Adipose tissue (tissue), 3 donors: ENCODE measurements around the gene SH2B3. TPM values are rescaled to one million over a fixed set of nuclear protein-coding genes. Genes with fewer than 3 reads are reported as not detected.

ENCODE experiments used
- H3K27ac ChIP-seq: one replicate; pipeline ENCODE4 v1.5.1; 2013; ENCODE audit warnings: low read depth, low read length
- WGBS, 3 donors: extraction: QIAGEN DNeasy Blood & Tissue Kit; methylation state at CpG; one replicate each; pipeline ENCODE4 v1.1.7; 2013; 5-methylcytosine and 5-hydroxymethylcytosine counted together
- polyA plus RNA-seq, 3 donors: library from polyadenylated mRNA; stranded (reverse); fragments of 200-250 nt; gene quantifications; one replicate each; pipeline ENCODE4 v1.2.3, GENCODE V29; 2013
- donor health status: healthy with polysubstance abuse.
- donor health status: Bipolar disorder and iron deficiency.
- donor health status: healthy.

SH2B3 gene
- polyA plus RNA-seq, 3 donors = 3.6 to 15.9 (median 14.7) TPM

DNA sequence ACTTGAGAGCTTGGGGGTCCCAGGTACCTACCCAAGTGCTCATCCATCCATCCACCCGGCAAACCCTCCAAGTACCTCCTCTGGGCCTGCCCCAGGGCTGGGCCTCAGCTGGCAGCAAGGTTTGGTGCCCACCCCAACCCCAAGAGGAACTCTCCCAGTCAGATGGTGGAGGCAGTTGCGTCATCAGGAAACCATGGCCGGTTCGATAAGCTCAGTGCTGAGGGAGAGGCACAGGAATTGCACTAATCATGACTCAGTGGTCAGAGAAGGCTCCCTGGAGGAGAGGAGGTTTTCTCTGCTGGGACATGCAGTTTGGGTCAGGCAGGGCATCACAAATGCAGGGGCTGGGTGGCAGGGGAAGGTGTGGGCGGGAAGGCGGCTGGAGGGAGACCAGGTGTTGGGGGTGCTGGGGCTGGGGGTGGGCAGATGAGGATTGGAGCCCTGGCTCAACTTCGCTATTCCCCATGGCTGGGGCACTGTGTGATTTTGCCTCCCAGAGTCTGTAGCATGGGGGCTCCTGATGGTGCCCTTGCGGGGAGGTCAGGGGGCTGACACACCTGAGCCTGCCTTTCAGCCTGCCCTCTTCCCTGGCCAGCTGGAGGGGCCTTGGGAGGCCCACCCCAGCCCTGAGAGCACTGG, 32.2 kb downstream of the SH2B3 start:
- 41 to 73% (median 46%) methylated on average over 8 of the region's 8 CpGs for WGBS, 3 donors
- no peak overlapping the region for H3K27ac ChIP-seq

DNA sequence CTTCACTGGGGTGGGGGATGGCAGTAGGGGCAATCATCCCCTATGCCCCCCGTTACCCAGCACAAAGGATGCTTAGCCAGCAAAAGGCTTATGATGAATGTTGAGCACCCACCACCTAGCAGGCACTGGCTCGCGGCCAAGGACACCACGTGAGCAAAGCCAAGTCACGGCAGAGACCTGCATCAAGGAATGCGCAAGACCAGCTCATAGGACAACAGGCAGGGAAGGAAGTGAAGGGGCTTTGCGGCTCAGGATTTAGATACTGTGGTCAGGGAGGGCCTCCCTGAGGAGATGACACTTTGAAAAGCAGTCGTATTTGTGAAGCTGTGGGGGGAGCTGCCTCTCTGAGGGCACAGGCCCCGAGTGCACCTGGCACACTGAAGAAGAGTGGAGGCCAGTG, 32.8 kb downstream of the SH2B3 start:
- H3K27ac ChIP-seq = no peak overlapping the region
- WGBS, 3 donors = 26 to 40% (median 27%) methylated on average over 9 of the region's 9 CpGs

DNA sequence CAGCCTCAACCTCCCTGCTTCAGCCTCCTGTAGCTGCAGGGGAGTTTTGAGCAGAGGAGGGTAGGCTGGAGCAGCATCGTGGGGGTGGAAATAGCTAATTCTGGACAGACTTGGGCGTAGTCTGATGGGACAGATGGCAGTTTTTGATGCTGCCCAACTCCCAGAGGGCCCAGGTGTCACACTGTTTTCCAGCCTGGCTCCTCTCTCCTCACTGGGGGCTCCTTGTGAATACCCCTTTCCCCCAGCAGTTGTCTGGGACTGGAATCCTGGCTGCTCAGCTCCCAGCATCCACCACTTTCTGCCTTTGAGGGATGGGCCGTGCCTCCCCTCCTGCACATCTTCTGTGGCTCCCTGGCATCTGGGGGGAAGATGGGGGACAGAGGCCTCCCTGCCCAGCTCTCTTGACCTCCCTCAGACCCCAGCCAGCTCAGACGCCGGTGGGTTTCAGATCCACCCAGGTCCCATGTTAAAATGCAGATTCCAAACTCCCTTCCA, 34.0 kb downstream of the SH2B3 start:
- 71 to 77% (median 72%) methylated on average over 5 of the region's 5 CpGs for WGBS, 3 donors
- no peak overlapping the region for H3K27ac ChIP-seq

DNA sequence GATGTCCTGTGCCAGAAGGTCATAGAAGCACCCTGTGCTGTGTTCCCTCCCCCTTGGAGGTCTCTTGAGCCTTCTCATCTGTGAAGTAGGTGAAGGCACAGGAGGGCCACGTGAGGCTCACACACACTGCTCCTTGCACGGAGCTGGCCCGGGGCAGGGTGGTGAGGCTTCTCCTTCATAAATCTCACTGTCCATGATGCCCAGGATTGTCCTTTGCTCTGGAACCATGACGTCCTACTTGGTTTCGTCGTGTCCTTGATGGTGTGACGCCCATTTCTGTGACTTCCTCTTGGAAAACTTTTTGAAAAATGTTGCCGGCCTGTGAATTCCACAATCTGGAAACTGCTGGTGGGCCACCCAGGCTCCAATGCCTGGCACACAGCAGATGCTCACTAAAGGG, 34.4 kb downstream of the SH2B3 start:
- no peak overlapping the region for H3K27ac ChIP-seq
- 66 to 78% (median 72%) methylated on average over 8 of the region's 8 CpGs for WGBS, 3 donors

DNA sequence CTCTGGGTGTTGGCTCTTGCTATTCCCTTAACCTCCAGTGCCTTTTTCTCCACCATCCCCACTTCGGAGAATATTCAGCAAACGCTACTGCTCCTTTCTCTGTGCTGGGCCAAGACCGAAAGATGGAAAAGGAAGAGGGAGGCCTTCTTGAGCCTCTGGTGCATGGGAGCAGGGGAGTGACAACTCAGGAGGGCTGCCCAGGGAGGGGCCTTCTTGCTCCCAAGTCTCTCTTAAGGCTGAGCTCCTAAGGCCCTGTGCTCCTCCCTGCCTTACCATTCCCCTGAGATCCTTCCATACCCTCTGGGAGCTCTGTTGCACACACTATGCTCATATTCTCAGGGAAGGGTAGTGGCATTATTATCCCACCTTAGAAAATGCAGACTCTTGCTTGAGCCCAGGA, 34.9 kb downstream of the SH2B3 start:
- WGBS, 3 donors = 69 to 81% (median 77%) methylated on average over 3 of the region's 3 CpGs
- no peak overlapping the region for H3K27ac ChIP-seq

DNA sequence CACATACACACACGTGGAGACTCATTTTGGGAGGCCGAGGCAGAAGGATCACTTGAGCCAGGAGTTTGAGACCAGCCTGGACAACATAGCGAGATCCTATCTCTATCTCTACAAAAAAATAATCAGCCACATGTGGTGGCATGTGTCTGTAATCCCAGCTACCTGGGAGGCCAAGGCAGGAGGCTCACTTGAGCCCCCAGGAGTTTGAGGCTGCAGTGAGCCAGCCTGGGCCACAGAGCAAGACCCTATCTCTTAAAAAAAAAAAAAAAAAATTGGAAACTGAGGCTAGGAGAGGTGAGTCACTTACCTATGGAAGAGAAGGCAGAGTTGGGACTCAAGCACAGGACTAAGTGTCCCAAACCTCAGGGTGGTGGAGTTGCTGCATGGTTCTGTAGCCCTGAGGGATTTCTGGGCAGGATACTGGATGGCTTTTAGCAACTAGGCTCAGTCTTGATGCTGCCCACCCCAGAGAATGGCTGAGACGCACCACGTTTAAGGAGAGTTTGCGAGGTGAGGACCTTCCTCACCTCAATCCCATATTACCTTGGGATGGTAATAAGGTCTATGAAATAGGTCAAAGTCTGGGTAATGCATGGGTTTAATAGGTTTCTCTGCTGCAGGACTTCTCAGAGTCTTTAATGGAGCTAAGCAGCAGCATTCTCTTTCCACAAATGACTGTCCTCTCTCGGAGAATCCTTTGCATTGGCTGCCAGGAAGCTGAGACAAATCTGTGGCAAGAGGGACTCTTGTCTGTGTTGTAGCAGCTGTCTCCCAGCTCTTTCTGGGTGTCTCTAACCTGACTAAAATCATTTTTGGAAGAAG, 35.6 kb downstream of the SH2B3 start:
- H3K27ac ChIP-seq = no peak overlapping the region
- WGBS, 3 donors = 85 to 89% (median 89%) methylated on average over 7 of the region's 7 CpGs

DNA sequence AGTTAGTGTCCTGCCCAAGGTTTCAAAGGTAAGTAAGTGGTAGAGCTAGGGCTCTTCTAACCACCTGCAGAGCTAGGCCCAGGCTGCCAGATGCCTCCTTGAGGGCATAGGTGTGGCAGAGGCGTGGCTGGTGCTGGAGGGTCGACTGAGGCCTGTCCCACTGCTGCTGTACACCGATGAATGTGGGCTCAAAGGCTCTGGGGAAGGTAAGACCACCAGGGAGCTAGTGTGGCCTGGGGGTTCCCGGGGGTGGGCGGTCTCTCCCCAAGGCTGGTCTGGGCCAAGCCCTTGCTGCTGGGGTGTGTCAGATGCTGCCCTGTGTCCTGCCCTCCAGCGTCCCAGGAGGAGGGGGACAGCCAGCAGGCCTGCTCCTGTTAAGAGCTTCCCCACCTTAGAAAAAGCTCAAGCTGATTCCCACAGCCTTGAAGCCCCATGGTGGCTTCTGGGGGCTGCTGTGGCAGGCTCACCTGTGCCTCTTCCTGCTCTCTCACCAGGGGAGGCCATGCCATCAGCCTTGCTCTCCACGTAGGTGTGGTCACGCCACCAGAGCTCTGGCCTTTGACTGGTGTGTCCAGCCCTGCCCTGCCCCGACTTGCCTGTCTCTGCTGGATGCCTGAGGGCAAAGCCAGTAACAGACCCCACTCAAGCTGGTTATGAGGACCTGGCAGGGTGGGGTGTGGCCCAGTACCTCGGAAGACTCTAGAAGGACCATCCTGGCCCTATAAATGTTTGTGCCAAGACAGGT, 36.8 kb downstream of the SH2B3 start:
- 82 to 86% (median 85%) methylated on average over 10 of the region's 10 CpGs for WGBS, 3 donors
- H3K27ac ChIP-seq = no peak overlapping the region

DNA sequence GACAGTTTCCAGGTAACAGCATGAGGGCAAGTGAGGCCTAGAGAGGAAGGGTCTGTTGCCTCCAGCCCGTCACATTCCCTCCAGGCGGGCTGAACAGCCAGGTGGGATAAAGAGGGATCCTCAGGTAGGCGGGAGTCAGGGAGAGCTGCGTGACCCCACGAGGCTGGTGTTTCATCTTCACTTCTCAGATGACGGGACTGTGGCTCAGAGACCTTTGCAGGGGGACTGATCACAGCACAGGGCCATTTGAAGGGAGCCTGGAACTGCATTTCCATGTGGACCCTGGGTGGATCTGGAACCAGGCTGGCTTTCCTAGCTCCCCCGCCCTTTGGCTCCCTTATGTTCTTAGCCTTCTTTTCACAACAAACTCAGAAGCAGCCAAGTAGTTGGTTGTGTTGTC, 37.4 kb downstream of the SH2B3 start:
- H3K27ac ChIP-seq = no peak overlapping the region
- 84 to 98% (median 90%) methylated on average over 7 of the region's 7 CpGs for WGBS, 3 donors

DNA sequence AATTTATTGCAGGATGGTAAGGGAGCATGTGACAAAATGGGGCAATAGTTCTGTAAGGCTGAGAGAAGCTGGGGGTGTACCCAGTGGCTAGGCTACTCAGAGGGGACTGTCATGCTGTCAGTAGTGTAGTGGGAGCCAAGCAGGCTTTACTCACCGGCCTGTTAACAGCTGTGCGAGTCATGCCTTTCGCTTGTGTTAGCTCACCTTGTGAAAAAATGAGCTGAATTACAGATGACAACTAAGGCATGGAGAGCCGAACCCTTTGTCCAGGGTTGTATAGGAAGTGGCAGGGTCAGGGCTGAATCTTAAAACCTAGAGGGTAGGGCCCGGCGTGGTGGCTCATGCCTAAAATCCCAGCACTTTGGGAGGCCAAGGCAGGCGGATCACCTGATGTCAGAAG, 37.9 kb downstream of the SH2B3 start:
- 54 to 83% (median 80%) methylated on average over 7 of the region's 7 CpGs for WGBS, 3 donors
- no peak overlapping the region for H3K27ac ChIP-seq

DNA sequence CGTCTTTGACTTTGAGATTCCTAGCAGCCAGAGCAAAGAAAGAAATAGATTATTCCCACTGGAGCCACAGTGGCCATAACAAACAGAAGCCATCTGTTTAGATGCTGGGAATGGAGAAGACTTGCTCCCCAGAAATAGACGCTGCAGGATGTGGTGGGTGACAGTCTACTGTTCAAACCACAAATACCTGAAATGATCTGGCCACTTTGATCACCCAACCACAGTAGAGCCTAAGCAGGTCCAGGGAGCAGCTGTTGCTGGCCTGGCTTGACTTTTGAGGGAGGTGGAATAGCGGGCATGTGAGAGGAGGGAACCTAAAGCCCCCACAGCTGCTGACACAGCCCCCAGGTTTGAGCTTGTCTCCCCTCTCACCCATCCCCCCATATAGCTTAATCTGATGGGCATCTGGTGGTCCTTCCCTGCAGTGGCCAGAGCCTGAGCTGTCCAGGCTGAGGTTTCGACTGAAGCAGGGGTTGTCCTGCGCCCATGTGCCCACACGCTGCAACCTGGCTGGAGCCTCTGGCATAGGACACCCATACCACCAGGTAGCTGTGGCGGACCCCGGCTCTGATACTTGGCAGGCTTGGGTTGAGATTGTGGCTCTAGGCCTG, 38.7 kb downstream of the SH2B3 start:
- WGBS, 3 donors = 72 to 88% (median 75%) methylated on average over 8 of the region's 8 CpGs
- H3K27ac ChIP-seq = no peak overlapping the region

DNA sequence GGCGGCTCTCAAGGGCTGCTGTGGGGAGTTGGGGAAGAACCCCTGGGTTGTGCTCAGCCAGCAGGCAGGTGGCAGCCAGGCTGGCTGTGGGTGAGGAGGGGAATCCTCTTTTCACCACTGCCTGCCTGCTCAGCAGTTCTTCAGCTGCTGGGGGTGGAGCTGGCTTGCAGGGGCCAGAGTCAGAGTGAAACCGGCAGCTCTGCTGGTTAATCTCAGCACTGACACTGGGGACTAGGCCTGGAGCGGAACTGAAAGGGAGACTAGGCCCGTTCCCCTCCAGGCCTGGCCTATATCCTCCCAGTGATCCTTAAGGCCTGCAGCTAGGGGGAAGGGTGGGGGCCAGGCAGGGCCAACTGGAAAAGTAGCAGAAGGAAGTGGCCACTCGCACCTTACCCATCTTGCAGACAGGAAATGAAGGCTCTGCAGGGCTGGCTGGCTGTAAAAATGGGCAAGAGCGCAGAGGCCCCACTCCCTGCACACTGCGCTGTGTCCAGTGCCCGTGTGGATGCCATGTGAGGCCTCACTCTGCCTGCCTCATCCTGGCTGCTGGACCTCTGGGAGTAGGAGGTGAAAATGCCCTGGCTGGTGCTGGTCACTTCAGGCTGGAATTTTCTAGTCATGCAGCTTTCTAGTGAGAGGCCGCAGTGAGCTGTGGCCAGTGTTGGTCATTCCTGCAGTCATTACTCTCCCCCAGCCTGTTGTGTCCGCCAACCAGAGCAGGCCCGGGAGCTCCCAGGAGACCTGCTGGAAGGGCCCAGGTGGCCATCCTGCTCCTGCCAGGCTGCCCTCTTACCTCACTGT, 39.4 kb downstream of the SH2B3 start:
- H3K27ac ChIP-seq = no peak overlapping the region
- WGBS, 3 donors = 31 to 56% (median 38%) methylated on average over 11 of the region's 11 CpGs

DNA sequence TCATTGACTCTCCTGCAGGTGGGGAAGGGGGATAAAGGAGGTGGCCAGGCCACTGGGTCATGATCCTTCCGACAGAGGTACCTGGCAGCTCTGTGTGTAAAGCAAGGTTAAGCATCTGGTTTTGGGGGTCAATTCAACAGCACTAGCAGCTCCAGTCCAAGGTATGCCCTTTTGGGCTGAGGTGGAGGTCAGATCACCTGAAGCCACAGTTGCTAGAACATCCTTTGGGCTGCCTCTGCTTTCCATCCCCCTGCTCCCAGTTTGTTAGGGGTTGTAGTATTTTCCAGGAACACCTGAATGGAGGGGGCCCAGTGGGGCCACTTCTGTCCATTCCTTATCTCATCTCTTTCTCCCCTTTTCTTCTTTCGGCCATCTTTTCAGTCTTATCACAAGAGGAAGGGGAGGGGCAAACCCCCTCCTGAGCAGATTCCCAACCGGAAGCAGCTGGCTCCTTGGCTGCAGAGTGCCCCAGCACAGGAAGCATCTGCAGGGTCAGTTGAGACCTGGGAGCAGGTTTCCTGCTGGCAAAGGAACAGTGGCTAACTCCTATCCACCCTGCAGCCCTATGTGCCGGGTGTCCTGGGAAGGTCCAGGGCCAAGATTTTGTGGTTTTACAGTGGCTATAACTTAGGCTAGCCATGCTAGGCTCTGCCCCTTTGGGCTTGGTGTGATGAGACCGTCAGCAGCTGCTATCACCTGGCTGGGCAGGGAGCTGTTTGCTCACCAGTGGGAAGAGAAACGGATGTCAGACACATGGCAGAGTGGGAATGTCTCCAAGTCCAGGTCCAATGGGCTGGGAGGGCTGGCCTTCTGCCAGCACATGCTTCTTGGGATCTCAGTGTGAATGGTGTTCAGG, 40.2 kb downstream of the SH2B3 start:
- WGBS, 3 donors = 25 to 35% (median 26%) methylated on average over 6 of the region's 6 CpGs

DNA sequence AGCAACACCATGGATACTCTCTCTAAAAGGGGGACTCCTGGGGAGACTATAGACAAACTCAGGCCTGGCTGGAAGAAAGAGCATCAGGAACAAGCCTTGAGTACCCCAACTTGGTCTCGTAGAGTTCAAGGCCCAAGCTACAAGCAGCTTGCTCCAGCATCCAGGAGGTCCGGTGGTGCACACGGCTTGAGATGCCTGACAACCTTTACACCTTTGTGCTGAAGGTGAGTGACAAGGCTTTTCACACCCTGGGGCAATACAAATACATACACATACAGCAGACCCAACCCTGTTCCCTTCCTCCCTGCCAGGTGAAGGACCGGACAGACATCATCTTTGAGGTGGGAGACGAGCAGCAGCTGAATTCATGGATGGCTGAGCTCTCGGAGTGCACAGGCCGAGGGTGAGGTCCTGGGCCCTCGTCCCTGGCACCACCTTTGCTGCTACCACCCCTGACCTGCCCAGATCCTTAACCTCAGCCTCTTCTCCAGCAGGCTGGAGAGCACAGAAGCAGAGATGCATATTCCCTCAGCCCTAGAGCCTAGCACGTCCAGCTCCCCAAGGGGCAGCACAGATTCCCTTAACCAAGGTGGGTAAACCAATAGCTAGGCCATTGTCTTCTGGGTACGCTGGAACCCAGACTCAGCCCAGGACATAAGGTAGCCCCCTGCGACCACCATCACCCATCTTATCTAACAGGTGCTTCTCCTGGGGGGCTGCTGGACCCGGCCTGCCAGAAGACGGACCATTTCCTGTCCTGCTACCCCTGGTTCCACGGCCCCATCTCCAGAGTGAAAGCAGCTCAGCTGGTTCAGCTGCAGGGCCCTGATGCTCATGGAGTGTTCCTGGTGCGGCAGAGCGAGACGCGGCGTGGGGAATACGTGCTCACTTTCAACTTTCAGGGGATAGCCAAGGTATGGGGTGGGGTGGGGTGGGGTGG, 41.2 kb downstream of the SH2B3 start:
- no peak overlapping the region for H3K27ac ChIP-seq
- 78 to 86% (median 86%) methylated on average over 20 of the region's 20 CpGs for WGBS, 3 donors

More for the DNA sequence above, 40.2 kb downstream of the SH2B3 start:
- no peak overlapping the region for H3K27ac ChIP-seq

DNA sequence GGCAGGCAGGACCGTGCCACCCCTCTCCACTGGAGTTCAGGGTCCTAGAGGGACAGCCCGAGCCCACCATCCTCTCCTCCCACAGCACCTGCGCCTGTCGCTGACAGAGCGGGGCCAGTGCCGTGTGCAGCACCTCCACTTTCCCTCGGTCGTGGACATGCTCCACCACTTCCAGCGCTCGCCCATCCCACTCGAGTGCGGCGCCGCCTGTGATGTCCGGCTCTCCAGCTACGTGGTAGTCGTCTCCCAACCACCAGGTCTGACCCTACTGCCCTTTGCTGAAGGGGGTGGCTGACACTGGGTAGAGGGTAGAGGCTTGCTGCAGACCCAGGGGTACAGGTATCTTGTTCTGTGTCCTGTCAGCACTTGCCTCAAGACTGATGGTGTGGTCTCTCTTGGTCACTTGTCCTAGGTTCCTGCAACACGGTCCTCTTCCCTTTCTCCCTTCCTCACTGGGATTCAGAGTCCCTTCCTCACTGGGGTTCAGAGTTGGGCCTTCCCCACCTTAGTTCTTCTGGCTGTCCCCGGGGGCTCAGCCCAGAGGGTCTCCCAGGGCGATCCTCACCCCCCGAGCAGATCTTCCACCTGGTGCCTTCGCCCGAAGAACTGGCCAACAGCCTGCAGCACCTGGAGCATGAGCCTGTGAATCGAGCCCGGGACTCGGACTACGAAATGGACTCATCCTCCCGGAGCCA, 42.0 kb downstream of the SH2B3 start:
- no peak overlapping the region for H3K27ac ChIP-seq
- 81 to 84% (median 83%) methylated on average over 28 of the region's 28 CpGs for WGBS, 3 donors

DNA sequence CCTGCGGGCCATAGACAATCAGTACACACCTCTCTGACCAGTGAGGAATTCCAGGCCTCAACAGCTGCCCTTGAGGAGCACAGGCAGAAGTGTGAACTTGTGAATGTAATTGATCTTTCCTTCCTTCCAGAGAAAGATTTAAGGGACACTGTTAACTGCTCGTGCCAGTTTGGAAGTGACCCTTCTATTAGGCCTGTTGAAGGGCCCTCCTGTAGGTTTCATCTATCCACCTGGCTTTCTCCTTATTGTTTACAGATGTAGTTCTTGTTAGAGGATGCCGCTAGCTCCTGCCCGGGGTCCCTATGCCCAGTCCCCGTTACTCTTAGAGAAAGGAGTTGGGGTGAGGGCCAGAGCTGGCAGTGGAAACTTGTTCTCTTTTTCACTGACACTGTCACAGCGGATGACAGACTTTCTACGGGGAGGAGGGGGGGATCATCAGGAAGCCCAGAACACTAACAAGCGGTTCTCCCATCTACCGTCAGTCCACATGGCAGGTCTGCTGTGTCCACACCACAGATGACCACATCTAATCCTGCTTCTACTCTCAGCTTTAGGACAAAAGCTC, 42.6 kb downstream of the SH2B3 start:
- no peak overlapping the region for H3K27ac ChIP-seq
- 65 to 75% (median 68%) methylated on average over 9 of the region's 9 CpGs for WGBS, 3 donors
